Forelimb muscle (tissue), 1 donor: ENCODE measurements around the gene TM2D3. TPM values are rescaled to one million over a fixed set of nuclear protein-coding genes. Genes with fewer than 3 reads are reported as not detected.

Experiments
- DNase-seq: peaks from one replicate; pipeline ENCODE4 v3.0.0-alpha.2; 2013; ENCODE audit warnings: low read depth
- polyA plus RNA-seq: library from polyadenylated mRNA; unstranded; fragments of 120-200 nt; gene quantifications from one replicate; pipeline ENCODE4 v1.2.1, GENCODE V29; 2013; ENCODE audit not compliant: insufficient read length

Gene TM2D3
- polyA plus RNA-seq, 1 donor, result 32.8 TPM

DNA sequence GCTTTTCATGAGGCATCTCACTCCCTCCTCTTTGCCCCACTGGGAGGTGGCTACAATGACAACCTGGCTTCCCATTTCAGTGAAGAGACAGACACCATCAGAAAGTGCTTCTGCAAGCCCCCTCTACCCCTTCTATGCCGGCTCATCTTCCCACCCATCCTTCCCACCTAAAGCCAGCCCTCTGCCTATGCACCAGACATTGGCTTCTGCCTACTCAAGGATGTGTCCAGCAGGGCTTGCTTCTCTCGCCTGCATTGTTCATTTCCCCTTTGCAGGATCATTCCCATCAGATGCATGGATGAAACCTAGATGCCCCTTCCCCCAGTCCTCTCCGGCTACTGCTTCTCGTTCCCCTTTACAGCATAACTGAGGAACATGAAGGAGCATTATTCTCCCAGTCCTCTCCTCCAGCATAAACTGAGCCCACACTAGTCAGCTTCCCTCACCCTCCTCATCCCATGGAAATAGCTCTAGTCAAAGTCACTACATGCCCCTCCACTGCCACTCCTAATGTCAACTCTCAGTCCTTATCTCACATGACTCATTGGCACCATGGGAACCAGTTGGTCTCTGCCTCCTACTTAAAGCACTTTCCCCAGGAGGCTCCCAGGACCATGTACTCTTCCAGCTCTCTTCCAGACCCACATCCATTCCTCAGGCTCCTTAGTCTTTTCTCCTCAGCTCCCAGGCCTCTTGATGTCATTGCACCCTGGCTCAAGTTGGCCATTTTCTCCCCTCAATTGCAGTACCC, 47.9 kb downstream of the TM2D3 start:
- no peak for DNase-seq

- no peak for DNase-seq
These were observed 49.4 kb downstream of the TM2D3 start for GRCh38 chr15:101602801-101603200.

DNA sequence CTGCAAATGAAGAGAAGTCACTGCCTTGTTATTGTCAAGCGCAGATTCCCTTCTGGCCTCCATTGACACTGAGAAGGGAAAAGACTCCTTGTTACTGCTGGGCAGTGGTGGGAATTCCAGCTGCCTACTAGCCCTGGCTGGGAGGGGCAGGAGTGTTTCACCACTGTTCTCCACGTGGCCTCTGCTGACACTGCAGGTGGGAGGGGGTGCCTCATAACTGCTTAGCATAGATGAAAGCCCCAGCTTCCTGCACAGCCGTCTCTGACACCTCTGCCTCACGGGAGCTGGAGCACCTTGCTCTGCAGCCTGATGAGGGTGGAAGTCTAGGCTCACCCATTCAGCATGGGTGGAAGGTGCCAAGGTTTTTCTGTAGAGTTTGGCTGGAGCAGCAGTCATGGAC, 52.1 kb downstream of the TM2D3 start:
- DNase-seq, result no peak

GRCh38 chr15:101599091-101599490, 53.1 kb downstream of the TM2D3 start:
- no peak for DNase-seq

GRCh38 chr15:101597360-101597928, 54.7 kb downstream of the TM2D3 start:
- DNase-seq, result no peak

DNA sequence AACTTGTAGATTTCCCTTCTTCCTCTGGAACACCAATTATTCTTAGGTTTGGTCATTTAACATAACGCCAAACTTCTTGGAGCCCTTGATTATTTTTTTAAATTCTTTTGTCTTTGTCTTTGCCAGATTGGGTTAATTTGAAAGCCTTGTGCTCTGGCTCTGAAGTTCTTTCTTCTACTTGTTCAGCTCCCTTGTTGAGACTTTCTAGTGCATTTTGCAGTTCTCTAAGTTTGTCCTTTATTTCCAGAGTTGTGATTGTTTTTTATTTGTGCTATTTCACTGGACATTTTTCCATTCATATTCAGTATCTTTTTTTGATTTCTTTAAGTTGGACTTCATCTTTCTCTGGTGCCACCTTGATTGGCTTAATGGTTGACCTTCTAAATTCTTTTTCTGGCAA, 55.5 kb downstream of the TM2D3 start:
- DNase-seq, result no peak

Other genes starting within 250 kb of the TM2D3 start
- gene PCSK6, start 162.7 kb downstream of the TM2D3 start, polyA plus RNA-seq, result 10.2 TPM
- gene TARS3, start 72.1 kb upstream of the TM2D3 start, polyA plus RNA-seq, result 20.8 TPM
- not detected for gene OR4F6, start 151.1 kb upstream of the TM2D3 start, polyA plus RNA-seq
- 0.09 TPM for gene OR4F15, start 159.8 kb upstream of the TM2D3 start, polyA plus RNA-seq